HCT116 (cell line): ENCODE data around the gene ZSCAN1. TPM values are rescaled to one million over a fixed set of nuclear protein-coding genes. Genes with fewer than 3 reads are reported as not detected.

Experiments
- ATAC-seq: fragments of 200-7000 bp; cut with Tn5 transposase; 2 replicates; pipeline ENCODE4 v1.9.1; 2020; ENCODE audit warnings: mild to moderate bottlenecking, moderate library complexity
- BruUV-seq: library from RNA; stranded (reverse); fragments of 400-500 nt; replicated peaks from 2 replicates; lab custom pipeline; 2021; lab: Mats Ljungman, UMichigan
- CTCF ChIA-PET: fragments of 300-600 bp; sonication (Branson Sonifier 250); formaldehyde crosslinking; loops from one replicate; lab custom pipeline; 2021; ENCODE audit warnings: antibody characterized with exemption; lab: Charles Lee
- POLR2A ChIA-PET: fragments of 300-600, 350-600 bp; sonication (Branson Sonifier 250); formaldehyde crosslinking; loops from one replicate; lab custom pipeline; 2021; ENCODE audit warnings: antibody characterized with exemption; lab: Charles Lee
- RAD21 ChIA-PET, 2 experiments: fragments of 300-600 bp; sonication (Branson Sonifier 250); formaldehyde crosslinking; loops; one replicate each; lab custom pipeline; 2023; ENCODE audit warnings: low total read pairs in 2 of 2; ENCODE audit not compliant: uncharacterized antibody in 2 of 2, unreplicated experiment in 2 of 2, low non-redundant PET in 1 of 2; lab: Charles Lee
- DNase-seq: peaks from one replicate; pipeline ENCODE4 v3.0.0-alpha.2; 2010; ENCODE audit warnings: low read depth, low spot score
- H2AFZ ChIP-seq: fragments of 200-600 bp; shearing (Covaris generic), sonication (generic); 2 replicates; pipeline ENCODE4 v1.6.1; 2017; ENCODE audit warnings: low read depth, mixed run types, mixed read lengths, antibody characterized with exemption, low read length; ENCODE audit not compliant: poor library complexity, severe bottlenecking
- H3K27ac ChIP-seq: 2 replicates; pipeline ENCODE4 v1.5.1; 2012; ENCODE audit warnings: low read depth, low read length
- H3K27me3 ChIP-seq: fragments of 200-600 bp; sonication (generic); 2 replicates; pipeline ENCODE4 v1.6.1; 2016; ENCODE audit warnings: mixed run types, low read length, mixed read lengths; ENCODE audit not compliant: insufficient read depth
- H3K36me3 ChIP-seq, 2 experiments: fragments of 200-500 bp in 1 of 2; fragments of 200-600 bp in 1 of 2; sonication (Bioruptor generic) in 1 of 2; sonication (generic) in 1 of 2; 2 replicates each; pipeline versions ENCODE4 v1.5.1 to v1.6.1; 2014 to 2016; ENCODE audit warnings: low read length in 2 of 2, inconsistent platforms in 1 of 2, mixed read lengths in 1 of 2, mixed run types in 1 of 2; ENCODE audit not compliant: insufficient read depth in 2 of 2, control insufficient read depth in 1 of 2
- H3K4me1 ChIP-seq, 2 experiments: fragments of 200-600 bp in 1 of 2; sonication (generic) in 1 of 2; 2 replicates each; pipeline versions ENCODE4 v1.5.1 to v1.6.1; 2012 to 2017; ENCODE audit warnings: low read length in 2 of 2, inconsistent platforms in 1 of 2, mild to moderate bottlenecking in 1 of 2, mixed read lengths in 1 of 2, mixed run types in 1 of 2, moderate library complexity in 1 of 2; ENCODE audit not compliant: insufficient read depth in 2 of 2, control insufficient read depth in 1 of 2
- H3K4me2 ChIP-seq: fragments of 200-600 bp; sonication (generic); 2 replicates; pipeline ENCODE4 v1.6.1; 2017; ENCODE audit warnings: mixed run types, low read length, mixed read lengths
- H3K4me3 ChIP-seq, 2 experiments: fragments of 200-600 bp in 1 of 2; sonication (generic) in 1 of 2; replicated peaks in 1 of 2; 2 replicates each; pipeline ENCODE4 v1.5.1; 2011 to 2016; ENCODE audit warnings: low read length in 2 of 2, control low read depth in 1 of 2, low read depth in 1 of 2, mild to moderate bottlenecking in 1 of 2, mixed read lengths in 1 of 2, mixed run types in 1 of 2
- H3K79me2 ChIP-seq: fragments of 200-600 bp; sonication (generic); 2 replicates; pipeline ENCODE4 v1.6.1; 2017; ENCODE audit warnings: mild to moderate bottlenecking, mixed run types, low read length, moderate library complexity, mixed read lengths; ENCODE audit not compliant: insufficient read depth
- H3K9ac ChIP-seq: fragments of 200-600 bp; sonication (generic); 2 replicates; pipeline ENCODE4 v1.6.1; 2016; ENCODE audit warnings: low read length, mixed read lengths
- H3K9me2 ChIP-seq: fragments of 200-600 bp; sonication (generic), shearing (Covaris generic); 2 replicates; pipeline ENCODE4 v1.6.1; 2017; ENCODE audit warnings: mixed run types, mild to moderate bottlenecking, moderate library complexity; ENCODE audit not compliant: insufficient read depth
- H3K9me3 ChIP-seq, 2 experiments: fragments of 200-500 bp in 1 of 2; fragments of 200-600 bp in 1 of 2; sonication (Bioruptor generic) in 1 of 2; sonication (generic) in 1 of 2; 2 replicates each; pipeline ENCODE4 v1.6.1; 2014 to 2017; ENCODE audit warnings: low read length in 2 of 2, mixed read lengths in 2 of 2, inconsistent platforms in 1 of 2, low read depth in 1 of 2, mild to moderate bottlenecking in 1 of 2, mixed run types in 1 of 2, moderate library complexity in 1 of 2; ENCODE audit not compliant: control insufficient read depth in 1 of 2, insufficient read depth in 1 of 2
- H4K20me1 ChIP-seq: fragments of 200-600 bp; sonication (generic), shearing (Covaris generic); 2 replicates; pipeline ENCODE4 v1.6.1; 2017; ENCODE audit warnings: mixed run types, mild to moderate bottlenecking, moderate library complexity; ENCODE audit not compliant: insufficient read depth
- CTCF ChIP-seq, 3 experiments: fragments of 200-600 bp in 1 of 3; sonication (generic) in 1 of 3; IDR thresholded peaks in 2 of 3; conservative IDR thresholded peaks in 1 of 3; 2 replicates each; pipeline ENCODE4 v1.5.1; 2012 to 2017; ENCODE audit warnings: low read depth in 2 of 3, low read length in 2 of 3, antibody characterized with exemption in 1 of 3, borderline replicate concordance in 1 of 3, control low read depth in 1 of 3, mild to moderate bottlenecking in 1 of 3, mixed read lengths in 1 of 3, mixed run types in 1 of 3, moderate library complexity in 1 of 3; ENCODE audit not compliant: insufficient read depth in 1 of 3
- EGR1 ChIP-seq: IDR thresholded peaks from 2 replicates; pipeline ENCODE4 v1.6.1; 2012; ENCODE audit warnings: low read depth
- EZH2 ChIP-seq: fragments of 200-600 bp; sonication (generic); IDR thresholded peaks from 2 replicates; pipeline ENCODE4 v1.6.1; 2017; ENCODE audit warnings: antibody characterized with exemption, mixed run types
- POLR2A ChIP-seq: IDR thresholded peaks from 2 replicates; pipeline ENCODE4 v1.7.0; 2011; ENCODE audit warnings: borderline replicate concordance; ENCODE audit not compliant: insufficient read depth, insufficient read length; ENCODE audit errors: extremely low read depth
- POLR2AphosphoS5 ChIP-seq: IDR thresholded peaks from 2 replicates; pipeline ENCODE4 v1.6.1; 2011; ENCODE audit warnings: mild to moderate bottlenecking, low read depth, low read length, moderate library complexity
- SIN3A ChIP-seq: IDR thresholded peaks from 2 replicates; pipeline ENCODE4 v1.6.1; 2012; ENCODE audit warnings: low read depth
- SP1 ChIP-seq: IDR thresholded peaks from 2 replicates; pipeline ENCODE4 v1.6.1; 2012; ENCODE audit warnings: low read depth
- TCF7L2 ChIP-seq: IDR thresholded peaks from 2 replicates; pipeline ENCODE4 v1.7.0; 2011; ENCODE audit warnings: borderline replicate concordance, inconsistent platforms; ENCODE audit not compliant: insufficient read depth, insufficient read length; ENCODE audit errors: extremely low read depth
- ZBTB33 ChIP-seq: IDR thresholded peaks from 2 replicates; pipeline ENCODE4 v1.6.1; 2011; ENCODE audit warnings: mild to moderate bottlenecking, low read length, moderate library complexity; ENCODE audit not compliant: insufficient replicate concordance; ENCODE audit errors: extremely low read depth
- ZNF274 ChIP-seq: fragments of 200-500 bp; sonication (Bioruptor generic); IDR thresholded peaks from 2 replicates; pipeline ENCODE4 v1.6.1; 2014; ENCODE audit warnings: mild to moderate bottlenecking, low read depth, low read length, inconsistent platforms
- intact Hi-C: fragments of 100-400 bp; cut with micrococcal nuclease; formaldehyde crosslinking; loops from 2 replicates; pipeline ENCODE4 v1.10.0; 2022
- total RNA-seq: library from RNA; stranded (reverse); gene quantifications from one replicate; pipeline ENCODE4 v1.2.1, GENCODE V29; 2021; ENCODE audit not compliant: unreplicated experiment

ZSCAN1 gene
- total RNA-seq, 1 experiment from 2014 or later = not detected

- H3K9ac ChIP-seq = no peak overlapping the region
- CTCF ChIA-PET = no interaction called here
- intact Hi-C loops = no loop called here
Measured at GRCh38 chr19:58093071-58093470, 59.2 kb downstream of the ZSCAN1 start.

GRCh38 chr19:58095328-58095727 is 61.5 kb downstream of the ZSCAN1 start:
- ChIA-PET CTCF (no interaction called here), POLR2A (no interaction called here), RAD21 (no interaction called here)
- TF ChIP-seq ZBTB33 = no peak
- no peak for TF ChIP-seq ZNF274
- TF ChIP-seq EGR1 = no peak
- TF ChIP-seq POLR2AphosphoS5 = no peak
- TF ChIP-seq SP1 = no peak
- TF ChIP-seq EZH2 = no peak
- TF ChIP-seq POLR2A = no peak
- no peak for TF ChIP-seq SIN3A
- Histone ChIP-seq H2AFZ (no peak overlapping the region), H3K27ac (no peak overlapping the region), H3K9me3 (peaks cover 3 to 14% of the 10 kb centered on the region in 2 experiments; a peak in 2 of 4 replicates), H3K36me3 (no peaks in the 10 kb centered on the region), H3K79me2 (no peaks in the 10 kb centered on the region), H3K4me1 (no peaks in the 10 kb centered on the region), H3K27me3 (no peaks in the 10 kb centered on the region), H3K9ac (no peak overlapping the region), H3K9me2 (no peaks in the 10 kb centered on the region), H3K4me2 (no peak overlapping the region), H4K20me1 (no peaks in the 10 kb centered on the region), H3K4me3 (no peak overlapping the region)
- DNase-seq (no peak), ATAC-seq (no peak)
- intact Hi-C loops = no loop called here
- BruUV-seq = no TSS peak

More at GRCh38 chr19:58093071-58093470, 59.2 kb downstream of the ZSCAN1 start:
- Histone ChIP-seq H3K9me3 (peaks cover 6 to 20% of the 10 kb centered on the region in 2 experiments; a peak in 2 of 4 replicates), H4K20me1 (no peaks in the 10 kb centered on the region), H3K79me2 (no peaks in the 10 kb centered on the region), H3K36me3 (no peaks in the 10 kb centered on the region), H3K4me2 (no peak overlapping the region), H3K27me3 (no peaks in the 10 kb centered on the region), H2AFZ (no peak overlapping the region), H3K9me2 (no peaks in the 10 kb centered on the region), H3K4me3 (no peak overlapping the region), H3K27ac (no peak overlapping the region), H3K4me1 (no peaks in the 10 kb centered on the region)
- ChIA-PET RAD21 (no interaction called here), POLR2A (no interaction called here)
- DNase-seq = no peak
- TF ChIP-seq EZH2 (no peak), CTCF (IDR thresholded peaks at IDR 0.05 in 2 of 3, conservative IDR thresholded peaks at IDR 0.05 in 1 of 3; ENCODE audit: borderline replicate concordance in 1 of 3, insufficient read depth in 1 of 3, low read depth in 2 of 3, low read length in 2 of 3) (no peak), SIN3A (no peak), TCF7L2 (no peak)
- no peak for ATAC-seq
- BruUV-seq = no TSS peak
